Choroid plexus epithelial cell (primary cell): ENCODE results near the gene NMRAL1.

Experiments
- DNase-seq: peaks from one replicate; pipeline ENCODE4 v3.0.0-alpha.2; 2010; ENCODE audit warnings: low read depth
- H3K4me3 ChIP-seq: 2 replicates; pipeline ENCODE4 v1.5.1; 2011; ENCODE audit warnings: low read depth, mild to moderate bottlenecking, control low read depth, low read length, moderate library complexity
- CTCF ChIP-seq: conservative IDR thresholded peaks from 2 replicates; pipeline ENCODE4 v1.5.1; 2011; ENCODE audit warnings: low read depth, mild to moderate bottlenecking, control low read depth, inconsistent platforms, low read length, moderate library complexity

Gene NMRAL1

GRCh38 chr16:4481963-4482362 is 7.5 kb upstream of the NMRAL1 start:
- DNase-seq = no peak
- TF ChIP-seq CTCF = no peak
- no peak overlapping the region for H3K4me3 ChIP-seq

- DNase-seq = no peak
- no peak for TF ChIP-seq CTCF
Measured at GRCh38 chr16:4481526-4481925, 7.1 kb upstream of the NMRAL1 start.

GRCh38 chr16:4477966-4478365 is 3.5 kb upstream of the NMRAL1 start:
- TF ChIP-seq CTCF = peak; percentile 37
- DNase-seq = peak; percentile 50
- no peak overlapping the region for H3K4me3 ChIP-seq

More at GRCh38 chr16:4481526-4481925, 7.1 kb upstream of the NMRAL1 start:
- no peak overlapping the region for H3K4me3 ChIP-seq

GRCh38 chr16:4475880-4476788 is 1.7 kb upstream of the NMRAL1 start, which contains the start of gene HMOX2:
HMOX2 (plus strand) TSS chr16:4476398; CDS start chr16:4505525, 29,127 bp downstream.
- peak; percentile 92 for DNase-seq
- TF ChIP-seq CTCF = peak; percentile 27
- peak within 1 kb of the TSS; percentile 97 for H3K4me3 ChIP-seq

GRCh38 chr16:4472880-4473279 is 1.5 kb downstream of the NMRAL1 start:
- TF ChIP-seq CTCF = no peak
- DNase-seq = no peak
- no peak overlapping the region for H3K4me3 ChIP-seq

GRCh38 chr16:4471869-4472268 is 2.6 kb downstream of the NMRAL1 start:
- no peak overlapping the region for H3K4me3 ChIP-seq
- DNase-seq = no peak
- no peak for TF ChIP-seq CTCF

- TF ChIP-seq CTCF = no peak
- no peak for DNase-seq
- no peak overlapping the region for H3K4me3 ChIP-seq
Measured at GRCh38 chr16:4468972-4469371, 5.5 kb downstream of the NMRAL1 start.
